ENCODE measurements around the gene DLGAP1.

The DLGAP1 gene

GRCh38 chr18:3450012-3450798 lies 1004.9 kb downstream of the DLGAP1 start, which contains the start of gene TGIF1:
Gene TGIF1, plus strand, starts transcription at chr18:3450172. Its CDS starts 318 bp downstream, at chr18:3450490.
- peak; percentile 76 for DNase-seq (ENCODE audit: low read depth)

- DNase-seq (ENCODE audit: low read depth) = peak; percentile 69
These were observed 1005.5 kb downstream of the DLGAP1 start for GRCh38 chr18:3449512-3450011.

GRCh38 chr18:3448838-3449511 lies 1006.1 kb downstream of the DLGAP1 start:
- peak; percentile 72 for DNase-seq (ENCODE audit: low read depth)

- DNase-seq (ENCODE audit: low read depth) = peak; percentile 83
These were observed 1006.9 kb downstream of the DLGAP1 start for GRCh38 chr18:3447895-3448837.

DNA sequence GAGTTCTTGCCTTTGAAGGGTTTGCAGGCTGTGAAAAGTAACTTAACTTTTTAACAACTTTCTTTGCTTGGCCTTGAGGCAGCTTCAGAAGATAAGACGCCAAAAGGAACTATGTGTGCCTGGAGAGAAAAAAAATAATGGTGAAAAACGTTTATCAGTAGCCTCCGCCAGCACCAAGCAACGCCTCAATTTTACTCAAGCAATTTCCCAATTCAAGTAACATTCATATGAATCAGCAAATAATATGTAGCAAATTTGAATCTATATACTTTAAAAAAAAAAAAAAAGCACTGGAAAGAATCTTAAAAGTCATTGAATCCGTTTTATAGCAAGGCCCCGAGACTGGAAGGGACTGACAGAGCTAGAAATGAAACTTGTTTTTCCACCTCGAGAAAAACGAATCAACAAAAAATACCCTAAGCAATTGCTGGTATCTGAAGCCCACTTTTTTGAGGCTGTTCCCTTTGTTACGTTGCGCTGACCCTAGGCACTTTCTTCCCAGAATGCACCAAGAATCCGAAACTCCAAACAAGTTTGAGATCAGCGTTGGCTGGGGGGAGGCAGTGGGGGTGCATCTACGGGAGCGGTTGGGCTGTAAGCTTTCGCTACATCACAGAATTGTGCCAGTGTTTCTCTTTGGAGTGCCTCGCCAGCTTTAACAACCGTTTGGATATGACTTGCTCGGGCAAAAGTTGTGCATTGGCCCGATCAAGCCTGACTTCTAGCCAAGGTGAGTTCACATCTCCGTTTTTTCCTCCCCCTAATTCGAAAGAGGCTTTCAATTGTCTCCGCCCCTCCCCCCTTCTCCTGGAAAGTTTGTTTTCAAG lies 1007.8 kb downstream of the DLGAP1 start:
- DNase-seq (ENCODE audit: low read depth) = no peak

Data from T follicular helper cell (primary cell).